ENCODE results near the gene NTN5.
"Not testable (repeated sequence)": the region's sequence is repeated elsewhere in the genome, so short reads cannot be mapped to it uniquely, and the experiment has no call there.

Gene NTN5

DNA sequence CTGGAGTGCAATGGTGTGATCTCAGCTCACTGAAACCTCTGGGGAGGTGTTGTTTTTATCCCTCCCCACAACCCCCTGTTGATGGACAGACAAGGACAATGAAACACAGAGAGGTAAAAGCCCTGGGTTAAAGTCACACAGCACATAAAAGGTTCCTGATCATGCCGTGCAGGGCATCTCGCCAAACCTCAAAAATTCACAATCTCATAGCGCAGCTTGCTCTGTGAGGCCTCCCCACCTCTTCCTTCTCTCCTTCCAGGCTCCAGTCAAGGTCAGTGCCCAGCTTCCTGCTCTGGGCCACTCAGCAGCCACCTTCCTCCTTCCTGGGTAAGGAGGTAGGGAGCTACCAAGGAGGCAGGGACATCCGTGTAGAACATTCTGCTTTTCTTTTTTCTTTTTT lies 25.2 kb upstream of the NTN5 start:
- no peak for TF ChIP-seq SPI1 (IDR thresholded peaks at IDR 0.05; ENCODE audit: borderline replicate concordance, low read depth)
- TF ChIP-seq, protein P1, sequence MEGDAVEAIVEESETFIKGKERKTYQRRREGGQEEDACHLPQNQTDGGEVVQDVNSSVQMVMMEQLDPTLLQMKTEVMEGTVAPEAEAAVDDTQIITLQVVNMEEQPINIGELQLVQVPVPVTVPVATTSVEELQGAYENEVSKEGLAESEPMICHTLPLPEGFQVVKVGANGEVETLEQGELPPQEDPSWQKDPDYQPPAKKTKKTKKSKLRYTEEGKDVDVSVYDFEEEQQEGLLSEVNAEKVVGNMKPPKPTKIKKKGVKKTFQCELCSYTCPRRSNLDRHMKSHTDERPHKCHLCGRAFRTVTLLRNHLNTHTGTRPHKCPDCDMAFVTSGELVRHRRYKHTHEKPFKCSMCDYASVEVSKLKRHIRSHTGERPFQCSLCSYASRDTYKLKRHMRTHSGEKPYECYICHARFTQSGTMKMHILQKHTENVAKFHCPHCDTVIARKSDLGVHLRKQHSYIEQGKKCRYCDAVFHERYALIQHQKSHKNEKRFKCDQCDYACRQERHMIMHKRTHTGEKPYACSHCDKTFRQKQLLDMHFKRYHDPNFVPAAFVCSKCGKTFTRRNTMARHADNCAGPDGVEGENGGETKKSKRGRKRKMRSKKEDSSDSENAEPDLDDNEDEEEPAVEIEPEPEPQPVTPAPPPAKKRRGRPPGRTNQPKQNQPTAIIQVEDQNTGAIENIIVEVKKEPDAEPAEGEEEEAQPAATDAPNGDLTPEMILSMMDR (IDR thresholded peaks at IDR 0.05; ENCODE audit: insufficient read depth, low read length), result no peak
- TF ChIP-seq, protein P2, sequence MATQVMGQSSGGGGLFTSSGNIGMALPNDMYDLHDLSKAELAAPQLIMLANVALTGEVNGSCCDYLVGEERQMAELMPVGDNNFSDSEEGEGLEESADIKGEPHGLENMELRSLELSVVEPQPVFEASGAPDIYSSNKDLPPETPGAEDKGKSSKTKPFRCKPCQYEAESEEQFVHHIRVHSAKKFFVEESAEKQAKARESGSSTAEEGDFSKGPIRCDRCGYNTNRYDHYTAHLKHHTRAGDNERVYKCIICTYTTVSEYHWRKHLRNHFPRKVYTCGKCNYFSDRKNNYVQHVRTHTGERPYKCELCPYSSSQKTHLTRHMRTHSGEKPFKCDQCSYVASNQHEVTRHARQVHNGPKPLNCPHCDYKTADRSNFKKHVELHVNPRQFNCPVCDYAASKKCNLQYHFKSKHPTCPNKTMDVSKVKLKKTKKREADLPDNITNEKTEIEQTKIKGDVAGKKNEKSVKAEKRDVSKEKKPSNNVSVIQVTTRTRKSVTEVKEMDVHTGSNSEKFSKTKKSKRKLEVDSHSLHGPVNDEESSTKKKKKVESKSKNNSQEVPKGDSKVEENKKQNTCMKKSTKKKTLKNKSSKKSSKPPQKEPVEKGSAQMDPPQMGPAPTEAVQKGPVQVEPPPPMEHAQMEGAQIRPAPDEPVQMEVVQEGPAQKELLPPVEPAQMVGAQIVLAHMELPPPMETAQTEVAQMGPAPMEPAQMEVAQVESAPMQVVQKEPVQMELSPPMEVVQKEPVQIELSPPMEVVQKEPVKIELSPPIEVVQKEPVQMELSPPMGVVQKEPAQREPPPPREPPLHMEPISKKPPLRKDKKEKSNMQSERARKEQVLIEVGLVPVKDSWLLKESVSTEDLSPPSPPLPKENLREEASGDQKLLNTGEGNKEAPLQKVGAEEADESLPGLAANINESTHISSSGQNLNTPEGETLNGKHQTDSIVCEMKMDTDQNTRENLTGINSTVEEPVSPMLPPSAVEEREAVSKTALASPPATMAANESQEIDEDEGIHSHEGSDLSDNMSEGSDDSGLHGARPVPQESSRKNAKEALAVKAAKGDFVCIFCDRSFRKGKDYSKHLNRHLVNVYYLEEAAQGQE (IDR thresholded peaks at IDR 0.05; ENCODE audit: insufficient replicate concordance, low read depth), result no peak
- no peak for TF ChIP-seq POLR2AphosphoS5 (IDR thresholded peaks at IDR 0.05; ENCODE audit: low read depth)
- no peak for TF ChIP-seq GABPA (IDR thresholded peaks at IDR 0.05; ENCODE audit: low read depth)
- Histone ChIP-seq H3K27ac (replicated peaks) (no peak overlapping the region), H3K4me3 (replicated peaks; ENCODE audit: insufficient read depth, low read length) (no peak overlapping the region), H3K27me3 (ENCODE audit: insufficient read depth, poor library complexity, severe bottlenecking) (peaks cover 12% of the 10 kb centered on the region)
- peak in 1 of 2 experiments; percentile 56 for DNase-seq (ENCODE audit: low read depth in 1 of 2, low spot score in 1 of 2)

DNA sequence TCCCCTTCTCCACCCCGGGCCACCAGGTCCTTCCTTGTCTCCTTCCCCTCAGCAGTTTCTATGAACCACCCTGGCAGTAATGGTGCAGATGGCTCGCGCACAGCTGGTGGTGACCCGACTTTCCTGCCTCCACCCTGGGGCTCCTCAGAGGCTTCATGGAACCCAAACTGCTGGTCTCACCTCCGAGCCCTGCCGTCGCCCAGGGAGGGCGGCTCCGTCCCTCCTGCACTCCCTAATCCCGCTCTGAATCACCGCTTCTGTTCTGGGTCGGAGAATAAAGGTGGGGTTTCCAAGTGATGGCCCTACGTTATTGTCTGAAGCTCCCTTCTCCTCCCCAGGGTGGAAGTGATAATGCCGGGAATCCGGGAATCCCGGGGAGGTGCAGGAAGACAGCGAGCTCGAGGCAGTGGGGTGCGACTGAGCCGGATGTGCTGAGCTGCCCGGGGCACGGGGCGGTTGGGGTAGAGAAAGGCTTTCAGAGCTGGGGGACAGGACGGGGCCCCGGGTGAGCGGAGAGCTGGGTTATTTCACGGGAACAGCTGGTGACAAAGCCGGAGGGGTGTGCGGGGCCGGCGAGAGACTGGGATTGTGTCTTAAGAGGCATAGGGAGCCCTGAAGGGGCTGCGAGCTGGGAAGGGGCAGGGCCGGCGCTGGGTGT lies 23.7 kb upstream of the NTN5 start:
- no peak for DNase-seq (ENCODE audit: low read depth in 1 of 2, low spot score in 1 of 2)
- no peak overlapping the region for H3K4me3 ChIP-seq (replicated peaks; ENCODE audit: insufficient read depth, low read length)
- H3K27ac ChIP-seq (replicated peaks), result no peak overlapping the region
- peaks cover 12% of the 10 kb centered on the region for H3K27me3 ChIP-seq (ENCODE audit: insufficient read depth, poor library complexity, severe bottlenecking)
- no peak for TF ChIP-seq POLR2AphosphoS5 (IDR thresholded peaks at IDR 0.05; ENCODE audit: low read depth)

DNA sequence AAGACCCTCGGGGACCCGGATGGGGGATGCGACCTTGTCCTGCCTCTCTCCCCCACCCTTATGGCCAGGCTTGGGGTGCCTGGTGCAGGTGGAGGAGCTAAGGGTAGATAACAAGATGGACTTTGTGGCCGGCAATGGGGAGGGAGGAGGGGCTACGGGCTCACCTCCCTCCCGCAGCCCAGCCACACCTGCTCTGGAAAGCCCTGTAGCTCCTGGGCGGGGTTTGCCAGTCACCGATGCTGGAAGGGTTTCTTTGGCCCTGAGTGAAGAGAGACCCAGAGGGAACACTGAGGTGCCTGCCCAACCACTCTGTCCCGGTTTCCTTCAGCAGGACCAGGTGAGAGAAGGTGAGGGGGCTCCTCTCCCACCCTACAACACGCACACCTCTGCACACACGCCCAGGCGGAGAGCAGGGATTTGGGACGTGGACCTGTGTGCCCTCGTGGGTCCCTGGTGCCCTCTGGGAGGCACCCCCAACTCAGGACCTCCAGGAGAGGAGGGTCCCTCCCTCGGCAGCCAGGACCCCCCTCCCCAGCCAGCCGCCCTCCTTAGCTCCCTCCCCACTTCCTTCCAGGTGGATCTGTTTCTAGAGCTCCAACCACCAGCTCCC lies 23.0 kb upstream of the NTN5 start, which contains the start of gene FUT2:
TSS of gene FUT2 (plus strand) at position 229 of the 610 bp plus-strand sequence. CDS start 6,986 bp downstream, outside the sequence.
- DNase-seq (ENCODE audit: low read depth in 1 of 2, low spot score in 1 of 2), result no peak
- TF ChIP-seq, protein P1 (IDR thresholded peaks at IDR 0.05; ENCODE audit: insufficient read depth, low read length), result no peak
- no peak for TF ChIP-seq GABPA (IDR thresholded peaks at IDR 0.05; ENCODE audit: low read depth)
- no peak for TF ChIP-seq POLR2AphosphoS5 (IDR thresholded peaks at IDR 0.05; ENCODE audit: low read depth)
- TF ChIP-seq, protein P2 (IDR thresholded peaks at IDR 0.05; ENCODE audit: insufficient replicate concordance, low read depth), result no peak
- TF ChIP-seq SPI1 (IDR thresholded peaks at IDR 0.05; ENCODE audit: borderline replicate concordance, low read depth), result no peak
- peaks cover 12% of the 10 kb centered on the region for H3K27me3 ChIP-seq (ENCODE audit: insufficient read depth, poor library complexity, severe bottlenecking)
- H3K27ac ChIP-seq (replicated peaks), result no peak within 1 kb of the TSS
- no peak within 1 kb of the TSS for H3K4me3 ChIP-seq (replicated peaks; ENCODE audit: insufficient read depth, low read length)

DNA sequence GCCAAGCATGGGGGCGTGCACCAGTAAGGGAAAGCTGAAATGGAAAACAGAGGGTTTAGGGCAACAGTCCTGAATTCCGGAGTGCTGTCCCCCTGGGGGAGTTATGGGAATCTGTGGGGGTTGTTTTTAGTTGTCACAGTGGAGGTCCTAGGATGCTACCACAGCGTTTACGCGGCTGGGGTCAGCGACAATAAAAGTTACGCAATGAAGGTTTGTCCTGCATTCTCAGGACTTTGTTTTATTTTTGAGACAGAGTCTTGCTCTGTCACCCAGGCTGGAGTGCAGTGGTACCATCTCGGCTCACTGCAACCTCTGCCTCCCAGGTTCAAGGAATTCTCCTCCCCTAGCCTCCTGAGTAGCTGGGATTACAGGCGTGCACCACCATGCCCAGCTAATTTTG lies 20.8 kb upstream of the NTN5 start:
- H3K4me3 ChIP-seq (replicated peaks; ENCODE audit: insufficient read depth, low read length); H3K27ac ChIP-seq (replicated peaks); DNase-seq (ENCODE audit: low read depth in 1 of 2, low spot score in 1 of 2): not testable (repeated sequence)
- H3K27me3 ChIP-seq (ENCODE audit: insufficient read depth, poor library complexity, severe bottlenecking), result peaks cover 12% of the 10 kb centered on the region
